IPS-11a (cell line): ENCODE measurements around the gene IMMT.

ENCODE experiments used
- H3K4me3 ChIP-seq: one replicate; pipeline ENCODE4 v1.5.1; 2013; ENCODE audit warnings: low read depth, low read length, control low read depth

IMMT gene

DNA sequence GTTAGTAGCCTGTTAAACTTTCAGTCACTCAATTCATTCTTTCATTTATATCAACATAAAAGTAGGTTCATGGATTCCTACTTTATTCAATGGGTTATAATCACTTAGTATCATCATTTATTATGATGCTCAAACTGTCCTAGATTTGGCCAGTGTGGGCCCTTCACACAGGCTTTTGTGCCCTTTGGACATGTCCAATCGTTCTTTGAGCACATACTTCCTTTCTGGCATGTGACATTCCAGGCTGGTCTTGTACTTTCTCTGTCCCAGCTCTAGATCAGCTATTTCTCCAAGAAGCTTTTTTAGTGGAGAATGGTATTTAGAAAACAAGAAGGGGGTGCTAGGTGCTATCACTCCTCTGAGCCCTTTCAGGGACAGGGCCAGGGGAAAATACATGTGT lies 101.0 kb downstream of the IMMT start:
- no peak overlapping the region for H3K4me3 ChIP-seq
